ENCODE data around the gene COL2A1.

- TF ChIP-seq CTCF (IDR thresholded peaks at IDR 0.05; ENCODE audit: low read depth, low read length, missing input control) (no peak), YY1 (IDR thresholded peaks at IDR 0.05) (no peak), GABPA (IDR thresholded peaks at IDR 0.05 in 1 of 2, conservative IDR thresholded peaks at IDR 0.05 in 1 of 2) (no peak), JUND (IDR thresholded peaks at IDR 0.05) (no peak), MAX (IDR thresholded peaks at IDR 0.05) (no peak), RAD21 (IDR thresholded peaks at IDR 0.05) (no peak)
- TF ChIP-seq, protein P1, sequence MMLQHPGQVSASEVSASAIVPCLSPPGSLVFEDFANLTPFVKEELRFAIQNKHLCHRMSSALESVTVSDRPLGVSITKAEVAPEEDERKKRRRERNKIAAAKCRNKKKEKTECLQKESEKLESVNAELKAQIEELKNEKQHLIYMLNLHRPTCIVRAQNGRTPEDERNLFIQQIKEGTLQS (IDR thresholded peaks at IDR 0.05) = no peak
Observed at GRCh38 chr12:48040354-48040753, 36.1 kb upstream of the COL2A1 start.

All from liver (tissue), 3 donors.